Liver (tissue), 9 donors: Measurements from ENCODE around the gene LIMCH1. TPM values are rescaled to one million over a fixed set of nuclear protein-coding genes. Genes with fewer than 3 reads are reported as not detected.

ENCODE experiments used
- DNase-seq: peaks from one replicate; pipeline ENCODE4 v3.0.0-alpha.2; 2017; ENCODE audit warnings: low spot score
- H3K27ac ChIP-seq, 2 donors: one replicate each; pipeline ENCODE4 v1.7.0; 2013; ENCODE audit warnings: inconsistent platforms in 2 of 2, low read length in 2 of 2, control low read depth in 1 of 2, low read depth in 1 of 2, mild to moderate bottlenecking in 1 of 2
- H3K27me3 ChIP-seq, 4 donors: one replicate each; pipeline versions ENCODE4 v1.6.1 to v1.7.0; 2013; ENCODE audit warnings: low read length in 3 of 4, inconsistent platforms in 1 of 4, mild to moderate bottlenecking in 1 of 4, moderate library complexity in 1 of 4; ENCODE audit not compliant: control insufficient read depth in 4 of 4, insufficient read depth in 4 of 4
- H3K36me3 ChIP-seq, 4 donors: one replicate each; pipeline versions ENCODE4 v1.6.1 to v1.7.0; 2013; ENCODE audit warnings: low read length in 3 of 4, mild to moderate bottlenecking in 3 of 4, low read depth in 1 of 4, moderate library complexity in 1 of 4; ENCODE audit not compliant: control insufficient read depth in 4 of 4, insufficient read depth in 3 of 4
- H3K4me1 ChIP-seq, 4 donors: one replicate each; pipeline versions ENCODE4 v1.6.1 to v1.7.0; 2013; ENCODE audit warnings: low read length in 3 of 4, mild to moderate bottlenecking in 3 of 4, moderate library complexity in 1 of 4; ENCODE audit not compliant: control insufficient read depth in 4 of 4, insufficient read depth in 4 of 4
- H3K4me3 ChIP-seq, 3 donors: one replicate each; pipeline versions ENCODE4 v1.6.1 to v1.7.0; 2013; ENCODE audit warnings: low read length in 3 of 3, control low read depth in 1 of 3, low read depth in 1 of 3, mild to moderate bottlenecking in 1 of 3
- H3K9ac ChIP-seq, 2 donors: one replicate each; pipeline ENCODE4 v1.7.0; 2013; ENCODE audit warnings: low read length in 2 of 2, mild to moderate bottlenecking in 2 of 2, moderate library complexity in 2 of 2, control low read depth in 1 of 2, low read depth in 1 of 2
- H3K9me3 ChIP-seq, 4 donors: one replicate each; pipeline versions ENCODE4 v1.6.1 to v1.7.0; 2013; ENCODE audit warnings: low read length in 3 of 4; ENCODE audit not compliant: control insufficient read depth in 4 of 4
- EGR1 ChIP-seq, 2 donors: IDR thresholded peaks; 2 replicates each; pipeline ENCODE4 v1.6.1; 2016 to 2018; ENCODE audit warnings: antibody characterized with exemption in 2 of 2, low read depth in 2 of 2
- FOXA1 ChIP-seq: IDR thresholded peaks from 2 replicates; pipeline ENCODE4 v1.6.1; 2016; ENCODE audit warnings: antibody characterized with exemption
- FOXA2 ChIP-seq: IDR thresholded peaks from 2 replicates; pipeline ENCODE4 v1.6.1; 2016; ENCODE audit warnings: antibody characterized with exemption
- GABPA ChIP-seq, 2 donors: IDR thresholded peaks in 1 of 2; conservative IDR thresholded peaks in 1 of 2; 2 replicates each; pipeline ENCODE4 v1.6.1; 2016; ENCODE audit warnings: antibody characterized with exemption in 2 of 2, mild to moderate bottlenecking in 1 of 2, moderate library complexity in 1 of 2
- HNF4A ChIP-seq, 2 donors: conservative IDR thresholded peaks; 2 replicates each; pipeline ENCODE4 v1.6.1; 2016; ENCODE audit warnings: antibody characterized with exemption in 2 of 2, mild to moderate bottlenecking in 2 of 2
- HNF4G ChIP-seq: IDR thresholded peaks from 2 replicates; pipeline ENCODE4 v1.6.1; 2016; ENCODE audit warnings: antibody characterized with exemption
- JUND ChIP-seq, 2 donors: IDR thresholded peaks; 2 replicates each; pipeline ENCODE4 v1.6.1; 2016; ENCODE audit warnings: antibody characterized with exemption in 2 of 2
- NR2F2 ChIP-seq: IDR thresholded peaks from 2 replicates; pipeline ENCODE4 v1.6.1; 2016; ENCODE audit warnings: antibody characterized with exemption
- RAD21 ChIP-seq, 2 donors: IDR thresholded peaks; 2 replicates each; pipeline ENCODE4 v1.6.1; 2016; ENCODE audit warnings: antibody characterized with exemption in 2 of 2, mild to moderate bottlenecking in 2 of 2
- RXRA ChIP-seq, 2 donors: IDR thresholded peaks; 2 replicates each; pipeline ENCODE4 v1.6.1; 2017 to 2018; ENCODE audit warnings: antibody characterized with exemption in 2 of 2, mild to moderate bottlenecking in 1 of 2
- SP1 ChIP-seq: IDR thresholded peaks from 2 replicates; pipeline ENCODE4 v1.6.1; 2018; ENCODE audit warnings: antibody characterized with exemption, mild to moderate bottlenecking
- TAF1 ChIP-seq: conservative IDR thresholded peaks from 2 replicates; pipeline ENCODE4 v1.6.1; 2016; ENCODE audit warnings: antibody characterized with exemption, mild to moderate bottlenecking
- YY1 ChIP-seq: IDR thresholded peaks from 2 replicates; pipeline ENCODE4 v1.6.1; 2016; ENCODE audit warnings: antibody characterized with exemption, mild to moderate bottlenecking
- WGBS: extraction: QIAGEN DNeasy Blood & Tissue Kit; methylation state at CpG from one replicate; pipeline ENCODE4 v1.1.7; 2013; 5-methylcytosine and 5-hydroxymethylcytosine counted together
- polyA plus RNA-seq, 2 donors: library from polyadenylated mRNA; stranded (reverse) in 1 of 2; unstranded in 1 of 2; fragments of 200-250 nt in 1 of 2; fragments of >200 nt in 1 of 2; fragmentation: Nextera tagmentation in 1 of 2; extraction: Ambion mirVana in 1 of 2; gene quantifications; one replicate each; pipeline versions ENCODE4 v1.2.1 to v1.2.3, GENCODE V29; 2013 to 2015
- total RNA-seq, 2 donors: library from RNA; depleted of rRNA; stranded (reverse); fragments of >200 nt; gene quantifications; one replicate each; pipeline ENCODE4 v1.2.3, GENCODE V29; 2014
- TF ChIP-seq, protein P1 (sequence below): IDR thresholded peaks from 2 replicates; pipeline ENCODE4 v1.6.1; 2016; ENCODE audit warnings: antibody characterized with exemption
- TF ChIP-seq, protein P2 (sequence below): fragments of 150-350 bp; IDR thresholded peaks from 2 replicates; pipeline ENCODE4 v1.5.1; 2017; ENCODE audit warnings: improper control_type of control experiment, low read depth, low read length; ENCODE audit not compliant: missing input control
- TF ChIP-seq, protein P3 (sequence below): IDR thresholded peaks from 2 replicates; pipeline ENCODE4 v1.6.1; 2016; ENCODE audit warnings: antibody characterized with exemption
- TF ChIP-seq, protein P4 (sequence below): IDR thresholded peaks from 2 replicates; pipeline ENCODE4 v1.6.1; 2016; ENCODE audit warnings: antibody characterized with exemption, mild to moderate bottlenecking
- TF ChIP-seq, protein P5 (sequence below): IDR thresholded peaks from 2 replicates; pipeline ENCODE4 v1.6.1; 2016; ENCODE audit warnings: antibody characterized with exemption
- donor health status: healthy.
- donor health status: healthy.
- donor health status: healthy.
- donor health status: healthy.
- donor health status: healthy.

Gene LIMCH1
- total and polyA plus RNA-seq, 4 donors = 2.0 to 30.6 (median 8.1) TPM

DNA sequence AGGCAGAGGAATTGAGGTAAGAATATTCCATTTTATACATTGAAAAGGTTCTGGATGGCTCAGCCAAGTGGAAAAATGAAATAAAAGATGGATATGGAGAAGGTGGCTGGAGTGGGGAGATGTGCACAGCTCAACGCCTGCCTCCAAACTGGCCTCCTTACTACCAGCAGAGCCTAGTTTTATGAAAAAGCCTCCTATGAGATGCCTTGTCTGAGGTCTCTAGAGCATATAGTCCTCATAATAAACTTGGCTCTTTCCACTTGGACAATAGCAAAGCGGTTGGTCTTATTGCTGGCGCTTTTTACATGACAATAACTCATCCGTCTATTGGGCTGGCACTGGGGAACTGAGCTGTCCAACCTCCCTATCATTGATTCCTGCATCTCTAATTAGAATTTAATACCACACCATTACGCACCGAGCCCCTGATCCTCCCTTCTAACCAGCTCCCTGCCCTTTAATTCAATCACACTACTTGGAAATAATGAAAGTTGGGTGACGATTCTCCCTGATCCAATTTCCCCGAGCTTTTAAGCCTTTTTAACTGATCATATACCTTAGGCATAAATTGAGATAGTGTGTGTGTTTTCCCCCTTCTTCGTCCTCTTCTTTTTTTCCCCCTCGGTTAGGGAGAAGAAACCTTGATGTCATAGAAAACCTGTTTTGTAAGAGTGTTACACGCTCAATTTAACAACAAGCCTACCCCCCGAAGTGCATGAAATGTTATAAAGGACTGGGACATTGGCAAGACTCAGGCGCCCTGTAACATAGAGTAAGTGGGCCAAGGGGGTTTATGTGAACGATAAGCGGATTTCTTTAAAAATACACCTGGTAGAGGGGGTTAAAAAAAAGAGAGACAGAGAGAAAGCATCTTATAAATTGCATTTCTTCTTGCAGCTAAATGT lies 210.9 kb downstream of the LIMCH1 start, which contains the start of gene PHOX2B:
Gene PHOX2B, minus strand, starts transcription at position 155 of the 905 bp plus-strand sequence. Its CDS starts 115 bp downstream, at position 40.
- no peak within 1 kb of the TSS for H3K27ac ChIP-seq

More for the DNA sequence above, 210.9 kb downstream of the LIMCH1 start, which contains the start of gene PHOX2B:
- Histone ChIP-seq H3K9me3 (peaks cover 0 to 5% (median 1%) of the 10 kb centered on the region in 4 donors), H3K4me3 (no peak within 1 kb of the TSS), H3K27me3 (peaks cover 9 to 54% (median 27%) of the 10 kb centered on the region in 4 donors), H3K9ac (no peak within 1 kb of the TSS), H3K36me3 (no peaks in the 10 kb centered on the region), H3K4me1 (peaks cover 7 to 22% (median 12%) of the 10 kb centered on the region in 4 donors)
- TF ChIP-seq YY1 = no peak
- TF ChIP-seq FOXA1 = no peak
- no peak for TF ChIP-seq EGR1 (IDR thresholded peaks at IDR 0.05; ENCODE audit: low read depth in 2 of 2)
- no peak for TF ChIP-seq SP1
- TF ChIP-seq, protein P1, sequence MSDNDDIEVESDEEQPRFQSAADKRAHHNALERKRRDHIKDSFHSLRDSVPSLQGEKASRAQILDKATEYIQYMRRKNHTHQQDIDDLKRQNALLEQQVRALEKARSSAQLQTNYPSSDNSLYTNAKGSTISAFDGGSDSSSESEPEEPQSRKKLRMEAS = no peak
- TF ChIP-seq, protein P2, sequence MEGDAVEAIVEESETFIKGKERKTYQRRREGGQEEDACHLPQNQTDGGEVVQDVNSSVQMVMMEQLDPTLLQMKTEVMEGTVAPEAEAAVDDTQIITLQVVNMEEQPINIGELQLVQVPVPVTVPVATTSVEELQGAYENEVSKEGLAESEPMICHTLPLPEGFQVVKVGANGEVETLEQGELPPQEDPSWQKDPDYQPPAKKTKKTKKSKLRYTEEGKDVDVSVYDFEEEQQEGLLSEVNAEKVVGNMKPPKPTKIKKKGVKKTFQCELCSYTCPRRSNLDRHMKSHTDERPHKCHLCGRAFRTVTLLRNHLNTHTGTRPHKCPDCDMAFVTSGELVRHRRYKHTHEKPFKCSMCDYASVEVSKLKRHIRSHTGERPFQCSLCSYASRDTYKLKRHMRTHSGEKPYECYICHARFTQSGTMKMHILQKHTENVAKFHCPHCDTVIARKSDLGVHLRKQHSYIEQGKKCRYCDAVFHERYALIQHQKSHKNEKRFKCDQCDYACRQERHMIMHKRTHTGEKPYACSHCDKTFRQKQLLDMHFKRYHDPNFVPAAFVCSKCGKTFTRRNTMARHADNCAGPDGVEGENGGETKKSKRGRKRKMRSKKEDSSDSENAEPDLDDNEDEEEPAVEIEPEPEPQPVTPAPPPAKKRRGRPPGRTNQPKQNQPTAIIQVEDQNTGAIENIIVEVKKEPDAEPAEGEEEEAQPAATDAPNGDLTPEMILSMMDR = no peak
- TF ChIP-seq RXRA (IDR thresholded peaks at IDR 0.05) = no peak
- TF ChIP-seq, protein P3, sequence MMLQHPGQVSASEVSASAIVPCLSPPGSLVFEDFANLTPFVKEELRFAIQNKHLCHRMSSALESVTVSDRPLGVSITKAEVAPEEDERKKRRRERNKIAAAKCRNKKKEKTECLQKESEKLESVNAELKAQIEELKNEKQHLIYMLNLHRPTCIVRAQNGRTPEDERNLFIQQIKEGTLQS = no peak
- TF ChIP-seq, protein P4, sequence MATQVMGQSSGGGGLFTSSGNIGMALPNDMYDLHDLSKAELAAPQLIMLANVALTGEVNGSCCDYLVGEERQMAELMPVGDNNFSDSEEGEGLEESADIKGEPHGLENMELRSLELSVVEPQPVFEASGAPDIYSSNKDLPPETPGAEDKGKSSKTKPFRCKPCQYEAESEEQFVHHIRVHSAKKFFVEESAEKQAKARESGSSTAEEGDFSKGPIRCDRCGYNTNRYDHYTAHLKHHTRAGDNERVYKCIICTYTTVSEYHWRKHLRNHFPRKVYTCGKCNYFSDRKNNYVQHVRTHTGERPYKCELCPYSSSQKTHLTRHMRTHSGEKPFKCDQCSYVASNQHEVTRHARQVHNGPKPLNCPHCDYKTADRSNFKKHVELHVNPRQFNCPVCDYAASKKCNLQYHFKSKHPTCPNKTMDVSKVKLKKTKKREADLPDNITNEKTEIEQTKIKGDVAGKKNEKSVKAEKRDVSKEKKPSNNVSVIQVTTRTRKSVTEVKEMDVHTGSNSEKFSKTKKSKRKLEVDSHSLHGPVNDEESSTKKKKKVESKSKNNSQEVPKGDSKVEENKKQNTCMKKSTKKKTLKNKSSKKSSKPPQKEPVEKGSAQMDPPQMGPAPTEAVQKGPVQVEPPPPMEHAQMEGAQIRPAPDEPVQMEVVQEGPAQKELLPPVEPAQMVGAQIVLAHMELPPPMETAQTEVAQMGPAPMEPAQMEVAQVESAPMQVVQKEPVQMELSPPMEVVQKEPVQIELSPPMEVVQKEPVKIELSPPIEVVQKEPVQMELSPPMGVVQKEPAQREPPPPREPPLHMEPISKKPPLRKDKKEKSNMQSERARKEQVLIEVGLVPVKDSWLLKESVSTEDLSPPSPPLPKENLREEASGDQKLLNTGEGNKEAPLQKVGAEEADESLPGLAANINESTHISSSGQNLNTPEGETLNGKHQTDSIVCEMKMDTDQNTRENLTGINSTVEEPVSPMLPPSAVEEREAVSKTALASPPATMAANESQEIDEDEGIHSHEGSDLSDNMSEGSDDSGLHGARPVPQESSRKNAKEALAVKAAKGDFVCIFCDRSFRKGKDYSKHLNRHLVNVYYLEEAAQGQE = no peak
- TF ChIP-seq, protein P5, sequence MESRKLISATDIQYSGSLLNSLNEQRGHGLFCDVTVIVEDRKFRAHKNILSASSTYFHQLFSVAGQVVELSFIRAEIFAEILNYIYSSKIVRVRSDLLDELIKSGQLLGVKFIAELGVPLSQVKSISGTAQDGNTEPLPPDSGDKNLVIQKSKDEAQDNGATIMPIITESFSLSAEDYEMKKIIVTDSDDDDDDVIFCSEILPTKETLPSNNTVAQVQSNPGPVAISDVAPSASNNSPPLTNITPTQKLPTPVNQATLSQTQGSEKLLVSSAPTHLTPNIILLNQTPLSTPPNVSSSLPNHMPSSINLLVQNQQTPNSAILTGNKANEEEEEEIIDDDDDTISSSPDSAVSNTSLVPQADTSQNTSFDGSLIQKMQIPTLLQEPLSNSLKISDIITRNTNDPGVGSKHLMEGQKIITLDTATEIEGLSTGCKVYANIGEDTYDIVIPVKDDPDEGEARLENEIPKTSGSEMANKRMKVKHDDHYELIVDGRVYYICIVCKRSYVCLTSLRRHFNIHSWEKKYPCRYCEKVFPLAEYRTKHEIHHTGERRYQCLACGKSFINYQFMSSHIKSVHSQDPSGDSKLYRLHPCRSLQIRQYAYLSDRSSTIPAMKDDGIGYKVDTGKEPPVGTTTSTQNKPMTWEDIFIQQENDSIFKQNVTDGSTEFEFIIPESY = no peak
- TF ChIP-seq GABPA (IDR thresholded peaks at IDR 0.05 in 1 of 2, conservative IDR thresholded peaks at IDR 0.05 in 1 of 2) = no peak
- TF ChIP-seq HNF4A (conservative IDR thresholded peaks at IDR 0.05) = no peak
- TF ChIP-seq JUND (IDR thresholded peaks at IDR 0.05) = no peak
- TF ChIP-seq RAD21 (IDR thresholded peaks at IDR 0.05) = no peak
- no peak for TF ChIP-seq NR2F2
- no peak for TF ChIP-seq HNF4G
- no peak for TF ChIP-seq TAF1
- TF ChIP-seq FOXA2 = no peak
- WGBS = 8% methylated on average over 15 of the region's 15 CpGs
- no peak for DNase-seq
